Lower leg skin (tissue), 3 donors: ENCODE measurements around the gene EHD4.

ENCODE experiments used
- POLR2A ChIP-seq, 2 donors: fragments of 450-650 bp; IDR thresholded peaks; one replicate each; pipeline ENCODE4 v1.6.1; 2016 to 2017; ENCODE audit warnings: antibody characterized with exemption in 2 of 2, mild to moderate bottlenecking in 1 of 2, moderate library complexity in 1 of 2
- TF ChIP-seq, protein P1 (sequence below), 3 donors: fragments of 450-650 bp; IDR thresholded peaks; one replicate each; pipeline ENCODE4 v1.5.1; 2016; ENCODE audit warnings: antibody characterized with exemption in 3 of 3, mild to moderate bottlenecking in 3 of 3, moderate library complexity in 2 of 3

DNA sequence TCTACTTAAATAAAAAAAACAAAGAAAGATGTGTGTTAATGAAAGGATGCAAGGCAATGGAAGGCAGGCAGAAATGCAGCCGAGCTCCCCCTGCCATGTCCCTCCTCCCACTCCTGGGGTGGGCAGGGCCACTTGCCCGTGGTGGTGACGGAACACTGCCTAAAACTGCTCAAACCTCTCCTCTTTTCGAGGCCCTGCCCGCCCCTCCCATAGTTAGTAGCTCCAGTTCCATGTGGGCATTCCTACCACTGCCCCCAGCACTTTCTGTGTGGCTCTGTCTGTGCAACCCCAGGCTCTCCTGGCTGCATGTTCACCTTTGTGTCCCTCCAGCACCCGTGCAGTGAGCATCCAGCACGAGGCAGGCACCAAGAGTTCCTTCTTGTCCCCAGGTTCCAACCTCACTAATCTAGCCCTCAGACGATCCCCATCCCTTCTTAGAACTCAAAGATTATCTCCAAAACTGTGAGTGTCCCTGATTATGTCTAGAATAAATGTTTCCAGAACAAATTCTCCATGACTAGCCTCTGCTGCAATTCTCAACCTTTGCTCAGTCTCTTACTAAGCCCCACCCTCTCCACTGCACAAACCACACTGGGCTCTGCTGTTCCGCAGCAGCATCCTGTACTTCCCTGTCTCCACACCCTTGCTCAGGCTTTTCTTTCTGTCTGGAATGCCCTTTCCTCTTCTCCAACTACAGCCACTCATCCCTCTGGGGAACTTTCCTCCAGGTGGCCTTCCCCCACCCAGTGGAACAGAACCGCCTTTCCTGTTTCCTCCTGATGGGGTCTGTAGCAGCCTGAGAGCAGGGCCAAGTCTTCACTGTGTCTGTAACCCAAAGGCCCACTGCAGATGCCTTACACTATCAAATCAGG, 45.9 kb downstream of the EHD4 start:
- TF ChIP-seq, protein P1, sequence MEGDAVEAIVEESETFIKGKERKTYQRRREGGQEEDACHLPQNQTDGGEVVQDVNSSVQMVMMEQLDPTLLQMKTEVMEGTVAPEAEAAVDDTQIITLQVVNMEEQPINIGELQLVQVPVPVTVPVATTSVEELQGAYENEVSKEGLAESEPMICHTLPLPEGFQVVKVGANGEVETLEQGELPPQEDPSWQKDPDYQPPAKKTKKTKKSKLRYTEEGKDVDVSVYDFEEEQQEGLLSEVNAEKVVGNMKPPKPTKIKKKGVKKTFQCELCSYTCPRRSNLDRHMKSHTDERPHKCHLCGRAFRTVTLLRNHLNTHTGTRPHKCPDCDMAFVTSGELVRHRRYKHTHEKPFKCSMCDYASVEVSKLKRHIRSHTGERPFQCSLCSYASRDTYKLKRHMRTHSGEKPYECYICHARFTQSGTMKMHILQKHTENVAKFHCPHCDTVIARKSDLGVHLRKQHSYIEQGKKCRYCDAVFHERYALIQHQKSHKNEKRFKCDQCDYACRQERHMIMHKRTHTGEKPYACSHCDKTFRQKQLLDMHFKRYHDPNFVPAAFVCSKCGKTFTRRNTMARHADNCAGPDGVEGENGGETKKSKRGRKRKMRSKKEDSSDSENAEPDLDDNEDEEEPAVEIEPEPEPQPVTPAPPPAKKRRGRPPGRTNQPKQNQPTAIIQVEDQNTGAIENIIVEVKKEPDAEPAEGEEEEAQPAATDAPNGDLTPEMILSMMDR (IDR thresholded peaks at IDR 0.05) = no peak
- no peak for TF ChIP-seq POLR2A (IDR thresholded peaks at IDR 0.05)
